Endodermal cell (in vitro differentiated cells): Measurements from ENCODE around the gene KRTAP5-8. TPM values are rescaled to one million over a fixed set of nuclear protein-coding genes. Genes with fewer than 3 reads are reported as not detected.

Source experiments
- DNase-seq: peaks from one replicate; pipeline ENCODE4 v3.0.0-alpha.2; 2017
- H3K27ac ChIP-seq: 2 replicates; pipeline ENCODE4 v1.5.1; 2013; ENCODE audit warnings: mild to moderate bottlenecking, low read depth, low read length, moderate library complexity
- H3K27me3 ChIP-seq: 2 replicates; pipeline ENCODE4 v1.6.1; 2013; ENCODE audit warnings: mild to moderate bottlenecking, low read length, moderate library complexity; ENCODE audit not compliant: insufficient read depth, control insufficient read depth, poor library complexity, severe bottlenecking
- H3K36me3 ChIP-seq: 2 replicates; pipeline ENCODE4 v1.7.0; 2013; ENCODE audit warnings: mild to moderate bottlenecking, low read length, moderate library complexity; ENCODE audit not compliant: control insufficient read depth, insufficient read depth
- H3K4me1 ChIP-seq: one replicate; pipeline ENCODE4 v1.7.0; 2013; ENCODE audit warnings: low read length; ENCODE audit not compliant: control insufficient read depth, insufficient read depth
- H3K4me3 ChIP-seq: 2 replicates; pipeline ENCODE4 v1.5.1; 2013; ENCODE audit warnings: mild to moderate bottlenecking, low read length, moderate library complexity
- H3K9ac ChIP-seq: 2 replicates; pipeline ENCODE4 v1.6.1; 2013; ENCODE audit warnings: mild to moderate bottlenecking, low read length, moderate library complexity; ENCODE audit not compliant: poor library complexity, severe bottlenecking; ENCODE audit errors: extremely low read depth
- H3K9me3 ChIP-seq: 2 replicates; pipeline ENCODE4 v1.6.1; 2013; ENCODE audit warnings: mild to moderate bottlenecking, low read length, moderate library complexity; ENCODE audit not compliant: control insufficient read depth
- H3K27ac Mint-ChIP-seq: 2 replicates; pipeline ENCODE4 v1.8.0; 2020; ENCODE audit warnings: mixed read lengths
- H3K27me3 Mint-ChIP-seq: 2 replicates; pipeline ENCODE4 v1.8.0; 2021; ENCODE audit warnings: mild to moderate bottlenecking, mixed read lengths; ENCODE audit not compliant: insufficient read depth
- H3K36me3 Mint-ChIP-seq: 2 replicates; pipeline ENCODE4 v1.8.0; 2020; ENCODE audit warnings: low read depth, mixed read lengths
- H3K4me1 Mint-ChIP-seq: 2 replicates; pipeline ENCODE4 v1.8.0; 2020; ENCODE audit warnings: mixed read lengths
- H3K4me3 Mint-ChIP-seq: 2 replicates; pipeline ENCODE4 v1.8.0; 2020; ENCODE audit warnings: mild to moderate bottlenecking, moderate library complexity, mixed read lengths
- H3K9me3 Mint-ChIP-seq: 2 replicates; pipeline ENCODE4 v1.8.0; 2020; ENCODE audit warnings: mild to moderate bottlenecking, mixed read lengths
- CTCF ChIP-seq: fragments of 200-600 bp; sonication (generic); conservative IDR thresholded peaks from 2 replicates; pipeline ENCODE4 v1.5.0; 2021; ENCODE audit warnings: antibody characterized with exemption, mild to moderate bottlenecking
- WGBS, 2 experiments: methylation state at CpG; one replicate each; pipeline versions ENCODE4 v1.1.5 to v1.1.7; 2013; ENCODE audit warnings: missing lambda C conversion rate in 2 of 2, mixed read lengths in 1 of 2; ENCODE audit not compliant: insufficient coverage in 1 of 2, insufficient read length in 1 of 2; 5-methylcytosine and 5-hydroxymethylcytosine counted together
- total RNA-seq, 2 donors: library from RNA; stranded (reverse); fragmentation: NEBNext Ultra II Directional in 1 of 2; extraction: Animal tissue kit (Norgen Biotek cat#: 25700) in 1 of 2; gene quantifications; 2 replicates in 1 of 2; 3 replicates in 1 of 2; pipeline ENCODE4 v1.2.1, GENCODE V29; 2021

Gene KRTAP5-8
- total RNA-seq, 2 donors from 2014 or later = not detected

GRCh38 chr11:71490044-71490730, 47.6 kb upstream of the KRTAP5-8 start:
- Mint-ChIP-seq H3K4me3 (no peak overlapping the region), H3K27me3 (no peaks in the 10 kb centered on the region), H3K4me1 (peaks cover 15% of the 10 kb centered on the region), H3K36me3 (peaks cover 79% of the 10 kb centered on the region), H3K27ac (no peak overlapping the region), H3K9me3 (no peaks in the 10 kb centered on the region)
- no peak overlapping the region for H3K4me3 ChIP-seq
- H3K4me1 ChIP-seq = peaks cover 2% of the 10 kb centered on the region
- 94 to 95% methylated on average over 13 to 23 of the region's 23 CpGs for WGBS, 2 experiments
- H3K9me3 ChIP-seq = peaks cover 8% of the 10 kb centered on the region
- no peak for DNase-seq
- no peak overlapping the region for H3K9ac ChIP-seq
- H3K27me3 ChIP-seq = no peaks in the 10 kb centered on the region
- H3K27ac ChIP-seq = no peak overlapping the region
- TF ChIP-seq CTCF = no peak
- peaks cover 45% of the 10 kb centered on the region for H3K36me3 ChIP-seq

GRCh38 chr11:71490731-71491390, 47.0 kb upstream of the KRTAP5-8 start:
- Histone ChIP-seq H3K9ac (no peak overlapping the region), H3K4me1 (peaks cover 2% of the 10 kb centered on the region), H3K9me3 (peaks cover 6% of the 10 kb centered on the region), H3K4me3 (no peak overlapping the region), H3K27me3 (no peaks in the 10 kb centered on the region), H3K36me3 (peaks cover 45% of the 10 kb centered on the region), H3K27ac (no peak overlapping the region)
- Mint-ChIP-seq H3K27me3 (no peaks in the 10 kb centered on the region), H3K4me3 (no peak overlapping the region), H3K27ac (no peak overlapping the region), H3K4me1 (peaks cover 15% of the 10 kb centered on the region), H3K9me3 (no peaks in the 10 kb centered on the region), H3K36me3 (peaks cover 79% of the 10 kb centered on the region)
- WGBS, 2 experiments = 96 to 98% methylated on average over 17 to 28 of the region's 28 CpGs
- no peak for TF ChIP-seq CTCF
- DNase-seq = no peak

- H3K27ac ChIP-seq = no peak overlapping the region
- no peak for TF ChIP-seq CTCF
- 93 to 95% methylated on average over 11 to 19 of the region's 19 CpGs for WGBS, 2 experiments
Observed at GRCh38 chr11:71491531-71491930, 46.3 kb upstream of the KRTAP5-8 start.

More at GRCh38 chr11:71491531-71491930, 46.3 kb upstream of the KRTAP5-8 start:
- DNase-seq = no peak
- Mint-ChIP-seq H3K27ac (peak overlapping the region; percentile 4), H3K4me3 (no peak overlapping the region), H3K27me3 (no peaks in the 10 kb centered on the region), H3K4me1 (peaks cover 15% of the 10 kb centered on the region), H3K9me3 (no peaks in the 10 kb centered on the region), H3K36me3 (peaks cover 79% of the 10 kb centered on the region)
- Histone ChIP-seq H3K9ac (no peak overlapping the region), H3K4me3 (no peak overlapping the region), H3K27me3 (no peaks in the 10 kb centered on the region), H3K4me1 (peaks cover 2% of the 10 kb centered on the region), H3K36me3 (peaks cover 45% of the 10 kb centered on the region), H3K9me3 (no peaks in the 10 kb centered on the region)
